AG10803 (cell line): Measurements from ENCODE around the gene CMIP.

Experiments used
- DNase-seq: peaks from one replicate; pipeline ENCODE4 v3.0.0; 2010; ENCODE audit warnings: low read depth
- H3K4me3 ChIP-seq: 2 replicates; pipeline ENCODE4 v1.5.1; 2011; ENCODE audit warnings: mild to moderate bottlenecking, low read length, control low read depth
- CTCF ChIP-seq: conservative IDR thresholded peaks from 2 replicates; pipeline ENCODE4 v1.5.1; 2011; ENCODE audit warnings: mild to moderate bottlenecking, low read length, control low read depth, inconsistent platforms

CMIP gene

DNA sequence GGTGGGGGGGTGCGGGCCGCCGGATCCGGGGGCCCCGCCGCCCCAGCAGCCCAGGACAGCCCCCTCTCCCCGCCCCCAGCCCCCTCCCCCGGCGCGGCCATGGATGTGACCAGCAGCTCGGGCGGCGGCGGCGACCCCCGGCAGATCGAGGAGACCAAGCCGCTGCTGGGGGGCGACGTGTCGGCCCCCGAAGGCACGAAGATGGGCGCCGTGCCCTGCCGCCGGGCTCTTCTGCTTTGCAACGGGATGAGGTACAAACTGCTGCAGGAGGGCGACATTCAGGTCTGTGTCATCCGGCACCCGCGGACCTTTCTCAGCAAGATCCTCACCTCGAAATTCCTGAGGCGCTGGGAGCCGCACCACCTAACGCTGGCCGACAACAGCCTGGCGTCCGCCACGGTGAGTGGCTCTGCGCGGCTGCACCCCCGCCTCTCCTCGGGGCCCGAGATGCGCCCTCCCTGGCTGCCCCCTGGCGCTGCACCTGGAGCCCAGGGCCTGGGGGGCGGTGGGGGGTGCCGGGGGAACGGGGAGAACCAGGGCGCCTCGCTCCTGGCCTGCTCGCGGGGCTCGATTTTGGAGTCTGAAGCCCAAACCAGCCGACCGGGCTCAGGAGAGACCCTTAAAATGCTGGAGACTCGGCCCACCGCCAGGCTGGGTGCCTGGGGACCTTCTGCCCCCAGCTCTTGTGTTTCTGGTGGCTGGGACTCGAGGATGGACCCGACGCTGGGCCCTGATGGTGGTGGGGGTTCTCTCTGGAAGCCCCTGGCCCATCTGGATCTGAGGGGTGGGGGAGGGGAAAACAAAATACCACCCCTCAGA lies 744 bp downstream of the CMIP start:
- H3K4me3 ChIP-seq = peak overlapping the region; percentile 84
- peak; percentile 21 for DNase-seq
- peak; percentile 26; the same call in 1 of the 2 replicates for TF ChIP-seq CTCF

- peak overlapping the region; percentile 84 for H3K4me3 ChIP-seq
- no peak for TF ChIP-seq CTCF
- peak; percentile 57 for DNase-seq
Measured at GRCh38 chr16:81445966-81446906, 1.6 kb downstream of the CMIP start.

DNA sequence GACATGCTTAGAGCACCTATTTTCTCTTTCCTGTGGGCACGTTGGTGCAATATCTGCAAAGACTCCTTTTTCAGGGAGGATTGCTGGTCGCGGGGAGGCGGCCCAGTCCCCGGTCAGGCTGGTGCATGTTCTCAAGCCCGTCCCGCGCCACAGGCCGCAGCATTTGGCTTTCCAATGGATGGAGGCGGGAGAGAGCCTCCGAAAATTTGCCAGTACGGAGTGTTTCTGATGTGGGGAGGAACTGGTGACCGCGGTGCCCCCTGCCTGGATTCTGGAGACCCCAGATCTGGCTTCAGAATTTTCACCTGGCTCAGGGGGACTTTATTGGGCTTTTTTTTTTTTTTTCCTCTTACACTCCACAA lies 2.3 kb downstream of the CMIP start:
- H3K4me3 ChIP-seq = peak overlapping the region; percentile 84
- no peak for TF ChIP-seq CTCF
- DNase-seq = no peak

- TF ChIP-seq CTCF = no peak
- peak overlapping the region; percentile 84 for H3K4me3 ChIP-seq
- DNase-seq = no peak
Measured at GRCh38 chr16:81447383-81448101, 2.9 kb downstream of the CMIP start.

GRCh38 chr16:81448154-81449131 lies 3.8 kb downstream of the CMIP start:
- no peak for TF ChIP-seq CTCF
- no peak overlapping the region; the same call in 1 of the 2 replicates for H3K4me3 ChIP-seq
- no peak for DNase-seq

GRCh38 chr16:81449241-81449640 lies 4.6 kb downstream of the CMIP start:
- no peak for TF ChIP-seq CTCF
- DNase-seq = no peak
- H3K4me3 ChIP-seq = no peak overlapping the region
